Cardiac fibroblast (primary cell): Measurements from ENCODE around the gene OR5AR1.

Source experiments
- DNase-seq, 2 donors: peaks; one replicate each; pipeline versions ENCODE4 v3.0.0 to v3.0.0-alpha.2; 2010; ENCODE audit warnings: low read depth in 2 of 2
- H3K4me3 ChIP-seq, 2 donors: replicated peaks in 1 of 2; 1 replicate in 1 of 2; 2 replicates in 1 of 2; pipeline ENCODE4 v1.5.1; 2011; ENCODE audit warnings: low read depth in 2 of 2, low read length in 2 of 2, mild to moderate bottlenecking in 2 of 2, moderate library complexity in 1 of 2
- TF ChIP-seq, protein P1 (sequence below): IDR thresholded peaks from one replicate; pipeline ENCODE4 v1.5.1; 2011; ENCODE audit warnings: low read depth, mild to moderate bottlenecking, low read length, inconsistent platforms

Gene OR5AR1

DNA sequence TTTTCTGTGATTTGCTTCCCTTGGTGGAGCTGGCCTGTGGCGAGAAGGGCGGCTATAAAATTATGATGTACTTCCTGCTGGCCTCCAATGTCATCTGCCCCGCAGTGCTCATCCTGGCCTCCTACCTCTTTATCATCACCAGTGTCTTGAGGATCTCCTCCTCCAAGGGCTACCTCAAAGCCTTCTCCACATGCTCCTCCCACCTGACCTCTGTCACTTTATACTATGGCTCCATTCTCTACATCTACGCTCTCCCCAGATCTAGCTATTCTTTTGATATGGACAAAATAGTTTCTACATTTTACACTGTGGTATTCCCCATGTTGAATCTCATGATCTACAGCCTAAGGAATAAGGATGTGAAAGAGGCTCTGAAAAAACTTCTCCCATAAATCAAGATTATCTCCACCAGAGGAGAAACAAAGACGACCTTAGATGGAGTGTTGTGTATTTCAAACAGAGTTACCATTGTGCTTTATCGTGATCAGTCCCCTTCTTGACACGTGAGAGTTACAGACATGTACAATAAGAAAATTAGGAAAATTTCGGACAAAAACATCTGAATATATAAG, 37.5 kb downstream of the OR5AR1 start:
- DNase-seq = no peak
- TF ChIP-seq, protein P1, sequence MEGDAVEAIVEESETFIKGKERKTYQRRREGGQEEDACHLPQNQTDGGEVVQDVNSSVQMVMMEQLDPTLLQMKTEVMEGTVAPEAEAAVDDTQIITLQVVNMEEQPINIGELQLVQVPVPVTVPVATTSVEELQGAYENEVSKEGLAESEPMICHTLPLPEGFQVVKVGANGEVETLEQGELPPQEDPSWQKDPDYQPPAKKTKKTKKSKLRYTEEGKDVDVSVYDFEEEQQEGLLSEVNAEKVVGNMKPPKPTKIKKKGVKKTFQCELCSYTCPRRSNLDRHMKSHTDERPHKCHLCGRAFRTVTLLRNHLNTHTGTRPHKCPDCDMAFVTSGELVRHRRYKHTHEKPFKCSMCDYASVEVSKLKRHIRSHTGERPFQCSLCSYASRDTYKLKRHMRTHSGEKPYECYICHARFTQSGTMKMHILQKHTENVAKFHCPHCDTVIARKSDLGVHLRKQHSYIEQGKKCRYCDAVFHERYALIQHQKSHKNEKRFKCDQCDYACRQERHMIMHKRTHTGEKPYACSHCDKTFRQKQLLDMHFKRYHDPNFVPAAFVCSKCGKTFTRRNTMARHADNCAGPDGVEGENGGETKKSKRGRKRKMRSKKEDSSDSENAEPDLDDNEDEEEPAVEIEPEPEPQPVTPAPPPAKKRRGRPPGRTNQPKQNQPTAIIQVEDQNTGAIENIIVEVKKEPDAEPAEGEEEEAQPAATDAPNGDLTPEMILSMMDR = no peak
- no peak overlapping the region for H3K4me3 ChIP-seq

DNA sequence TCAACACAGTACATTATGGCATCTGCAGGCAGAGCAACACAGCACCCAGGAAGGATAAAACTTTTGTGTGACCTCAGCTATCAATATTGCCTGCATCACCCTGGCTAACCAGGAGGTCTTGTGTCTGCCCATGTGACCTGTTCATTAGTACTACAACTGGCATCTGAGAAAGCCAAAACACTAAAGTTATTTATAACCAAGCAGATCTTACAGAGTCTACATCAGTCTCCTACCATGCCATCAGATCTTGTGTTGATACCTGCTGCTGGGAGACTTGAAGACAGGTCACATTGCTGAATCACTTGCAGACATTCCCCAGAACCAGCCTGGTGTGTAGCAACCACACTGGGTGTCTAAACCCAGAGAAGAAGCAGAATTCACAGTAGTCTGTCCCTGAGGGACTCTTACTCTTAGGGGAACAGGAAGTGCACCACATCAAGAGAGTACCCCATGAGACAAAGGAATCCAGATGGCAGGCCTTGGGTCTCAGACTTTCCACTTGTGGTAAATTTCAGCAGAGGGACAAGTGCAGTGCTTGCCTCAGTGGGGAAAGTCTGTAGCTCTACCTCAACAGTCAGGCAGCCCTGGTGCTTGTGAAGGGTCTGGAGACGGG, 42.4 kb downstream of the OR5AR1 start:
- H3K4me3 ChIP-seq = no peak overlapping the region
- TF ChIP-seq, protein P1 = no peak
- no peak for DNase-seq

DNA sequence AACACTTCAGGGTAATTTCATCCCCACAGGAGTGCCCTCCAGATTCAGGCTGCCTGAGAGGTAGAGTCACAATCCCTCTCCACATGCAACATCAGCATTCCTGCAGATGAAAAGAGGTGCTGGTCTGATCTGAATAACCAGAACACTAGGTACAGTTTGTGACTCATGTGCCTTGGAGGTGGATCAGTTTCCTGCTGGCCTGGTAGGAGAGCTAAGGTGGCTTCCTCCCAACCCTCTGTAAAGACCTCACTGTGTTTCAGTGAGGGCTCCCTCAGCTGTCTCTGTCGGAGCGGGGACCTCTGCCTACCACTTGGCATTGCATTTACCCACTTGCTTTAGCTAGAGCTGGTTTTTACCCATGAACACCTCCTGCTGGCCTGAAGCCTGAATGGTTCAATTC, 43.0 kb downstream of the OR5AR1 start:
- no peak for DNase-seq
- H3K4me3 ChIP-seq = no peak overlapping the region
- TF ChIP-seq, protein P1 = no peak

DNA sequence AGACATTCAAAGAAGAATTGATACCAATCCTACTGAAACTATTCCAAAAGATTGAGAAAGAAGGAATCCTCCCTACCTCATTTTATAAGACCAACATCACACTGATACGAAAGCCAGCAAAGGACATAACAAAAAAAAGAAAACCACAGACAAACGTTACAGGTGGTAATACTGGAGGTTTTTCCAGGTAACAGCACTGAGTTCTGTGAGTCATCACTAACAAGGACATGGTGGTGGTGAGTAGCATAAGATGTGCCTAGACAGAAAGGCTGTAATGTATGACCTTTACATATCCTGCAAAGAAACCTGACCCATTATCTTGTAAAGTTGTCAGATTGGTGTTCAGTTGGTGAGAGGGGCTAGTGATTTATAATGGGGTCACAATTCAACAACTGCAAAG, 50.7 kb downstream of the OR5AR1 start:
- TF ChIP-seq, protein P1 = no peak
- DNase-seq = no peak
- H3K4me3 ChIP-seq = no peak overlapping the region
